Prostate gland (tissue), 2 donors: ENCODE results near the gene HSF2. TPM values are rescaled to one million over a fixed set of nuclear protein-coding genes. Genes with fewer than 3 reads are reported as not detected.

Source experiments
- DNase-seq: peaks from one replicate; pipeline ENCODE4 v3.0.0-alpha.2; 2019; ENCODE audit warnings: low spot score
- H3K27ac ChIP-seq, 2 donors: fragments of 200-600 bp; sonication (generic); 2 replicates each; pipeline ENCODE4 v1.5.1; 2017 to 2019
- H3K27me3 ChIP-seq: fragments of 200-600 bp; sonication (generic); replicated peaks from 2 replicates; pipeline ENCODE4 v1.5.1; 2019; ENCODE audit not compliant: insufficient read depth
- H3K36me3 ChIP-seq, 2 donors: fragments of 200-600 bp; sonication (generic); 1 replicate in 1 of 2; 2 replicates in 1 of 2; pipeline versions ENCODE4 v1.5.1 to v1.8.1; 2017 to 2019
- H3K4me1 ChIP-seq: fragments of 200-600 bp; sonication (generic); replicated peaks from 2 replicates; pipeline ENCODE4 v1.5.1; 2019
- H3K4me3 ChIP-seq, 2 donors: fragments of 200-600 bp; sonication (generic); 2 replicates each; pipeline ENCODE4 v1.5.1; 2017 to 2019
- H3K9me3 ChIP-seq: fragments of 200-600 bp; sonication (generic); 2 replicates; pipeline ENCODE4 v1.5.1; 2017
- POLR2A ChIP-seq: fragments of 450-650 bp; IDR thresholded peaks from one replicate; pipeline ENCODE4 v1.6.1; 2016; ENCODE audit warnings: antibody characterized with exemption, mild to moderate bottlenecking
- POLR2AphosphoS5 ChIP-seq: sonication (generic); formaldehyde crosslinking; IDR thresholded peaks from one replicate; pipeline ENCODE4 v1.6.1; 2017; ENCODE audit warnings: antibody characterized with exemption
- WGBS: methylation state at CpG from one replicate; pipeline ENCODE4 v1.1.5; 2018; 5-methylcytosine and 5-hydroxymethylcytosine counted together
- intact Hi-C: fragments of 100-400 bp; cut with DNase I; formaldehyde crosslinking; loops from one replicate; pipeline ENCODE4 v1.14.2; 2022
- total RNA-seq, 2 donors: library from RNA; depleted of rRNA; stranded (reverse); fragments of >200 nt; gene quantifications; one replicate each; pipeline ENCODE4 v1.1.0, GENCODE V29; 2016
- TF ChIP-seq, protein P1 (sequence below), 4 experiments: fragments of 200-600 bp in 2 of 4; fragments of 450-650 bp in 2 of 4; sonication (generic) in 2 of 4; IDR thresholded peaks; 1 replicate in 3 of 4; 2 replicates in 1 of 4; pipeline ENCODE4 v1.5.1; 2016 to 2019; ENCODE audit warnings: antibody characterized with exemption in 4 of 4, mild to moderate bottlenecking in 2 of 4, moderate library complexity in 2 of 4

The HSF2 gene, protein sequence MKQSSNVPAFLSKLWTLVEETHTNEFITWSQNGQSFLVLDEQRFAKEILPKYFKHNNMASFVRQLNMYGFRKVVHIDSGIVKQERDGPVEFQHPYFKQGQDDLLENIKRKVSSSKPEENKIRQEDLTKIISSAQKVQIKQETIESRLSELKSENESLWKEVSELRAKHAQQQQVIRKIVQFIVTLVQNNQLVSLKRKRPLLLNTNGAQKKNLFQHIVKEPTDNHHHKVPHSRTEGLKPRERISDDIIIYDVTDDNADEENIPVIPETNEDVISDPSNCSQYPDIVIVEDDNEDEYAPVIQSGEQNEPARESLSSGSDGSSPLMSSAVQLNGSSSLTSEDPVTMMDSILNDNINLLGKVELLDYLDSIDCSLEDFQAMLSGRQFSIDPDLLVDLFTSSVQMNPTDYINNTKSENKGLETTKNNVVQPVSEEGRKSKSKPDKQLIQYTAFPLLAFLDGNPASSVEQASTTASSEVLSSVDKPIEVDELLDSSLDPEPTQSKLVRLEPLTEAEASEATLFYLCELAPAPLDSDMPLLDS
- total RNA-seq: 10 to 100 TPM; 13.8 to 59.5 TPM

DNA sequence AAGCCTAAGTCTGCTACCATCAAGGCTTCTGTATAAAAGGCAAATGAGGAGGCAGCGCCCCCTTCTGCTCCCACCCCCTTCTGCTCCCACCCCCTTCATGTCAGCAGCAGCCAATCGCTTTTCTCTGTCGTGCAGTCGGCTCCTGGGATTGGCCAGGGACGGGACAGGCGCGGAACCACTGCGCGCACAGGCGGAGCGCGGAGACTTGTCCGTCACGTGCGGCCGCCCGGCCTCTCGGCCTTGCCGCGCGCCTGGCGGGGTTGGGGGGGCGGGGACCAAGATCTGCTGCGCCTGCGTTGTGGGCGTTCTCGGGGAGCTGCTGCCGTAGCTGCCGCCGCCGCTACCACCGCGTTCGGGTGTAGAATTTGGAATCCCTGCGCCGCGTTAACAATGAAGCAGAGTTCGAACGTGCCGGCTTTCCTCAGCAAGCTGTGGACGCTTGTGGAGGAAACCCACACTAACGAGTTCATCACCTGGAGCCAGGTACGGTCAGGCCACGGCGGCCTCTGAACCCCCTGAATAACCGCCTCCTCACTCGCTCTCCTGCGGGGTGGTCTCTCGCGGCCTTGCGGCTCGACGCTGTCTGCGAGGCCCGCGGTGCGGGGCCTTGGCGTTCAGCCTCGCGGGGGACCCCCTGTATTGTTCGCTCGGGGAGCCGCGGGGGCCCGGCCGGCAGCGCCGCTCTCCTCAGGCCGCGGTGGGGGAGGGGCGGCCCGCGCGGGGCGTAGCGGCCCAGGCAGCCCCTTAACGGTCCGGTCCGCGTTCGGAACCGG lies at the start of gene HSF2:
TSS of gene HSF2 (plus strand) at position 305 of the 773 bp plus-strand sequence. CDS start at position 391, 86 bp downstream.
- TF ChIP-seq POLR2AphosphoS5 (peak; percentile 63), POLR2A (peak; percentile 41)
- TF ChIP-seq, protein P1, sequence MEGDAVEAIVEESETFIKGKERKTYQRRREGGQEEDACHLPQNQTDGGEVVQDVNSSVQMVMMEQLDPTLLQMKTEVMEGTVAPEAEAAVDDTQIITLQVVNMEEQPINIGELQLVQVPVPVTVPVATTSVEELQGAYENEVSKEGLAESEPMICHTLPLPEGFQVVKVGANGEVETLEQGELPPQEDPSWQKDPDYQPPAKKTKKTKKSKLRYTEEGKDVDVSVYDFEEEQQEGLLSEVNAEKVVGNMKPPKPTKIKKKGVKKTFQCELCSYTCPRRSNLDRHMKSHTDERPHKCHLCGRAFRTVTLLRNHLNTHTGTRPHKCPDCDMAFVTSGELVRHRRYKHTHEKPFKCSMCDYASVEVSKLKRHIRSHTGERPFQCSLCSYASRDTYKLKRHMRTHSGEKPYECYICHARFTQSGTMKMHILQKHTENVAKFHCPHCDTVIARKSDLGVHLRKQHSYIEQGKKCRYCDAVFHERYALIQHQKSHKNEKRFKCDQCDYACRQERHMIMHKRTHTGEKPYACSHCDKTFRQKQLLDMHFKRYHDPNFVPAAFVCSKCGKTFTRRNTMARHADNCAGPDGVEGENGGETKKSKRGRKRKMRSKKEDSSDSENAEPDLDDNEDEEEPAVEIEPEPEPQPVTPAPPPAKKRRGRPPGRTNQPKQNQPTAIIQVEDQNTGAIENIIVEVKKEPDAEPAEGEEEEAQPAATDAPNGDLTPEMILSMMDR (IDR thresholded peaks at IDR 0.05): peak in 3 of 4 experiments; percentile 26 to 42 (median 41)
- Histone ChIP-seq H3K9me3 (no peaks in the 10 kb centered on the region), H3K27me3 (no peaks in the 10 kb centered on the region), H3K27ac (peak within 1 kb of the TSS; percentile 80 to 84), H3K4me1 (no peaks in the 10 kb centered on the region), H3K36me3 (no peaks in the 10 kb centered on the region), H3K4me3 (peak within 1 kb of the TSS; percentile 89 to 99)
- DNase-seq: peak; percentile 96
- 0% methylated on average over 39 of the region's 82 CpGs for WGBS
- intact Hi-C loops: loop anchor here (2.0 kb wide), 1 partner anchor 71 kb away; the partner anchor contains the start of gene SERINC1

- no peak for DNase-seq
- Histone ChIP-seq H3K27ac (no peak overlapping the region), H3K4me3 (no peak overlapping the region), H3K4me1 (no peaks in the 10 kb centered on the region), H3K9me3 (no peaks in the 10 kb centered on the region), H3K36me3 (no peaks in the 10 kb centered on the region), H3K27me3 (no peaks in the 10 kb centered on the region)
- intact Hi-C loops: no loop called here
- TF ChIP-seq POLR2AphosphoS5 (no peak), POLR2A (no peak)
- TF ChIP-seq, protein P1 (IDR thresholded peaks at IDR 0.05): no peak
Observed at GRCh38 chr6:122352981-122353664, 46.3 kb upstream of the HSF2 start.

GRCh38 chr6:122360809-122361208 lies 38.6 kb upstream of the HSF2 start:
- no peaks in the 10 kb centered on the region for H3K9me3 ChIP-seq
- H3K27ac ChIP-seq: no peak overlapping the region
- no peaks in the 10 kb centered on the region for H3K27me3 ChIP-seq
- no peaks in the 10 kb centered on the region for H3K4me1 ChIP-seq
- 87% methylated on average over 11 of the region's 11 CpGs for WGBS
- intact Hi-C loops: no loop called here
- DNase-seq: no peak
- TF ChIP-seq POLR2AphosphoS5 (no peak), POLR2A (no peak)
- TF ChIP-seq, protein P1 (IDR thresholded peaks at IDR 0.05): no peak
- no peak overlapping the region for H3K4me3 ChIP-seq
- H3K36me3 ChIP-seq: no peaks in the 10 kb centered on the region

- Histone ChIP-seq H3K4me3 (no peak overlapping the region), H3K9me3 (no peaks in the 10 kb centered on the region), H3K4me1 (no peaks in the 10 kb centered on the region), H3K27me3 (no peaks in the 10 kb centered on the region), H3K36me3 (no peaks in the 10 kb centered on the region), H3K27ac (no peak overlapping the region)
- TF ChIP-seq POLR2AphosphoS5: no peak
- TF ChIP-seq, protein P1 (IDR thresholded peaks at IDR 0.05): no peak
- TF ChIP-seq POLR2A: no peak
- no peak for DNase-seq
- WGBS: 89% methylated on average over 15 of the region's 15 CpGs
- intact Hi-C loops: no loop called here
Observed at GRCh38 chr6:122361314-122361979, 38.0 kb upstream of the HSF2 start.
